TTC549 (cell line): Measurements from ENCODE around the gene CD63.
"Not testable (repeated sequence)": the region's sequence is repeated elsewhere in the genome, so short reads cannot be mapped to it uniquely, and the experiment has no call there.

Source experiments
- FAIRE-seq: peaks from 2 replicates; lab custom pipeline; 2012; peaks lifted over from hg19 to GRCh38; lab: Jason Lieb, UNC

CD63 gene, protein sequence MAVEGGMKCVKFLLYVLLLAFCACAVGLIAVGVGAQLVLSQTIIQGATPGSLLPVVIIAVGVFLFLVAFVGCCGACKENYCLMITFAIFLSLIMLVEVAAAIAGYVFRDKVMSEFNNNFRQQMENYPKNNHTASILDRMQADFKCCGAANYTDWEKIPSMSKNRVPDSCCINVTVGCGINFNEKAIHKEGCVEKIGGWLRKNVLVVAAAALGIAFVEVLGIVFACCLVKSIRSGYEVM

DNA sequence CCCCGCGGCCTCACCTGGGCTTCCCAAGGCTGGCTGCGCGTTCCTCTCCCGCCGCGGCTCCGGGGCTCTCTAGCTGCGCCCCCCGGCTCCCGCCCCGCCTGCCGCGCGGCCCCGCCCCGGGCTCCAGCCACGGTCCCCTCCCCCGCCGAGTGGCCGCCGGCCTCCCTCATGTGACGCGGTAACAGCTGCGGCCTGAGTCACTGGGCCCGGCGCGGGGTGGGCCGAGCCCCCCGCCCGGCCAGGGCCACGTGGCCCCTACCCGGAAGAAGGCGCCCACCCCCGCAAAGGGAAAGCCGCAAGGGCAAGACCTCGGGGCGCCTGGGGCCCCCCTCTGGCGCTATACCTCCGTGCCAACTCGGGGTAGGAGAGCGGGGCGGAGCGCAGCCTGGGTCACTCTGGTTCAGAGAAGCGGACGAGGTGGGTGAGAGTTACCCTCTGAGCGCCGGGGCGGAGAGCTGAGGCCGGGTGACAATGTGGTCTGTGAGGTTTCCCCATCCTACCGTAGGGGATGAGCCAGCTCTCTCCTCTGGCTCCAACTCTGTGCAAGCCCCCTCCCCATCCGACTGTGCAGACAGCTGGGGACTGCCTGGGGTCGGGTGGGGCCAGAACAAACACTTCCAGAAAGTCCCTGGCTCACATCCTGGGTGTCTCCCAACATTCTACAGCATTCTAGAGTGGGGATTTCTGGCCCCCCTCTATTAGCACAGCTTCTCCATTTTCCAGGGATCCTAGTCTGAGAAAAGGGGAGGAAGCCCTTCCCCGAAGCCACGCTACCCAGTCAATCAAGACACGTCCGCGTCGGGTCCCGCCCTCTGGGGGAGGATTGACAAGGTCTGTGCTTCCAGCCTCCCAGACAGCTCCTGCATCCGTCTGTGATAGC is at the start of gene CD63:
CD63 (minus strand) TSS at position 71 of the 880 bp plus-strand sequence. CDS start 668 bp downstream, outside the sequence.
- peak; percentile 38 for FAIRE-seq

DNA sequence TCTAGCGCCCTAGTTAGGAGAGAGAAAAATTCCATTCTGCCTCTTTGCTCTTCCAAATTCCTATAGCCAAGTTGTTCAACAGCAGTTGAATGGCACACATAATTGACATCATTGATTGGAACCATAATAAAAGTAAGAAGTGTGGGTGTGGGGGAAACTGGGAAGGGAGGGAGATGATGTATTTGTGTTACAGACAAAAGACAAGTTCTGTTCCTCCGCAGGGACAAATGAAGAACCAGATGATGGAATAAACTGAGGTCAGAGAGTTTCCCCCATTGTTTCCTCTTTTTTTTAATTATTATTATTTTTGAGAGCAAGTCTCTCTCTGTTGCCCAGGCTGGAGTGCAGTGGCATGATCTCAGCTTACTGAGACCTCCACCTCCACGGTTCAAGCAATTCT is 49.0 kb upstream of the CD63 start:
- no peak for FAIRE-seq

DNA sequence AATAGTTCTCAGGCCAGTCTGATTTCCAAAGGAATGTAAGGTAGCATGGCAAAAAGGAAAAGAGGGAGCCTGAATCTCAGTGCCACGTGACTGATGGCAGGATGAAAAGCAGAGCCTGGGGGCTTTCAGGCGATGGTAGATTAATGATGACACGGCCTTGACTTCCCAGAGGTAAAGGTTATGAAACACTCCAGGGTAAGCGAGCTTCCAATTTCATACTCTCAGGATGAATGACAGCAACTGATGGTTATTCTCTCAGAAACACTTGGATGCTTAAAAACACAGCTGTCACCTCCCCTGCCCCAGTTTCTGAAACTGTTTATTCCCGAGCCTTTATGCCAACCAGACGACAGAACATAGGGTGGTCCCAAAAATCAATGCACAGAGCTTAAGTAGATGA is 42.9 kb upstream of the CD63 start:
- FAIRE-seq, result no peak

DNA sequence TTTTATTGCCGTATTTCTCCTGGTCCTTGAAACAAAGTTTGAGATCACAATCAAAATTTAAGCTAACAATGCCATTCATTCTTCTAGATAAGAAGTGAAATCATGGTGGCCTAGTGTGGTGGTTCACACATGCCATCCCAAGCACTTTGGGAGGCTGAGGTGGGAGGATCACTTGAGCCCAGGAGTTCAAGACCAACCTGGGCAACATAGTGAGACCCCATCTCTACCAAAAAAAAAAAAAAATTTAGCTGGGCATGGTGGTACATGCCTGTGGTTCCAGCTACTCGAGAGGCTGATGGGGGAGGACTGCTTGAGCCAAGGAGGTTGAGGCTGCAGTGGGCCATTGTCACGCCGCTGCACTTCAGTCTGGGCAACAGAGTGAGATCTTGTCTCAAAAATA is 38.3 kb upstream of the CD63 start:
- no peak for FAIRE-seq

DNA sequence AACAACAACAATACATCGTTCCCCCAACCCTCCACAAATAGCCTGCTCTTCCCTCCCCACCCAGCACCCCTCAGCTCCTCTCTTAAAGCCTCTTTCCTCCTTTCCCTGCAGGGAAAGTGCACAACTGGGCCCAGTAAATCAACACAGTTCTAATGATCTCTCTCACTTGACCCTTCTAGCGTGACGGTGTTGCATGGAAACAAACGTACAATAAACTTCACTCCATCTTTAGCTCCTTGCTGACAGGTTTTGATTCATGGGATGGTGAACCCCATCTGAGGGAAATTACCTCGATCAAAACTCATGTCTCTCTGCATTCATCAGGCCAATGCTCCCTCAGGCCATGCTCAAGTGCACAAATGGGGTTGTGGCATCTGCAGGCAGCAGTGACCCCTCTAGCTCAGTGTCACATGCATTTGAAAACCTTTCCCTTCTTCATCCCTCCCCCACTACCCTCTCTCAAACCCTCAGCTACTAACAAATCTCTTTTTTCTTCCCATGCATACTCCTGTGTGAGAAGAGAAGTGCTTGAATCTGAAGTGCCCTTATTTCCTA is 37.0 kb upstream of the CD63 start:
- no peak for FAIRE-seq

DNA sequence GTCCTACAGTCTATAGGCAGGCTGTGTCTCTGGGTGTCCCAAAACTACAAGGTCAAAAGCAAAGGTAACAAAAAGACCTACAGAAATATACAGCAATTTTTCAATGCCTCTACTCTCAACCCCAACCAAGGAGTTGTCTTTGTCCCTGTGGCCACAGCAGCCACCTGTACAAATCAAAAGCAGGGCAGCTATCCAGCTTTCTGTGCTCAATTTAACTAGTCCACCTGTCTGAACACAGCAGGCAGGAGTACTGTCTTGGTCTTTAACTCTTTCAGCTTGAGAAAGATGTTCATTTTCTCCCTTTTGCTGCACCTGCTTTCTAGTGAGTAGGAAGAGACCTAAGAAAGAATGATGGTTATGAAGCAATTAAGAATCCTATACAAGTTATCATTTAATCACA is 33.8 kb upstream of the CD63 start:
- no peak for FAIRE-seq

DNA sequence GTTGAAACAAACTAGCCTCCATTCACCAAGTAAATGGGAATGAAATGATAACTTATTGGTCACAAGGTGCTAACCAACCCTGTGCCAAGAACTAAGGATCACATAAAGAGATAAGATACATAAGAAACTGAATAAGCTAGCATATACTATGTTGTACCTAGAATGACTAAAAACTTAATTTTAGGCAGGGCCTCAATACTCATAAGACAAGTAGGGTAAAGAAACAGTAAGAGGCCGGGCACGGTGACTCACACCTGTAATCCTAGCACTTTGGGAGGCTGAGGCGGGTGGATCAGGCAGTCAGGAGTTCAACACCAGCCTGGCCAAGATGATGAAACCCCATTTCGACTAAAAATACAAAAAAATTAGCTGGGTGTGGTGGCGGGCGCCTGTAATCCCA is 31.9 kb upstream of the CD63 start:
- no peak for FAIRE-seq

DNA sequence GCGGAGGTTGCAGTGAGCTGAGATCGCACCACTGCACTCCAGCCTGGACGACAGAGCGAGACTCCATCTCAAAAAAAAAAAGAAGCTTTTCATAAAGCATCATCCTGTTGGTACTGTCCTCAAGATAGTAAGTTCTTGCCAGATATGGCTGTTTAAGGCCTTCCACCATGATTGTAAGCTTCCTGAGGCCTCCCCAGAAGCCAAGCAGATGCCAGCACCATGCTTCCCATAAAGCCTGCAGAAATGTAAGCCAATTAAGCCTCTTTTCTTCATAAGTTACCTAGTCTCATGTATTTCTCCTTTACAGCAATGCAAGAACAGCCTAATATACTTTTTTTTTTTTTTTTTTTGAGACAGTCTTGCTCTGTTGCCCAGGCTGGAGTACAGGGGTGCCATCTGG is 29.8 kb upstream of the CD63 start:
- not testable (repeated sequence) for FAIRE-seq

DNA sequence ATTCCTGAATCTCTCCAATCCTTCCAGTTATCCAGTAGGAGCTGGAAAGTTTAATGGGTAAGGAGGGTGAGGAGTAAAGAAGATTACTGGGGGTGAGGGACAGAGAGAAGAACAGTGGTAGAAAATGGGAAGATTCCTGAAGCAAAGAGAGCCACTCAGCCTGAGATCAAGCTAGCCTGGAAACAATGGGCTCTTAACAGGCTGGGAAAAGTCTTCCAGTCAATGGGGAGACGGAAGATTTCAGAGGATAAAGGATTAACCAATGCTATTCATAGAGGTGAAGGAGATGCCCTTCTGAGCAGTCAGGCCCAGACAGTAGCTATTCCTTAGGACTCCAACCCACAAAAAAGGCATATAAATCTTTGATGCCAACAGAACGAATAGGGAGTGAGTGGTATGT is 28.9 kb upstream of the CD63 start:
- no peak for FAIRE-seq

DNA sequence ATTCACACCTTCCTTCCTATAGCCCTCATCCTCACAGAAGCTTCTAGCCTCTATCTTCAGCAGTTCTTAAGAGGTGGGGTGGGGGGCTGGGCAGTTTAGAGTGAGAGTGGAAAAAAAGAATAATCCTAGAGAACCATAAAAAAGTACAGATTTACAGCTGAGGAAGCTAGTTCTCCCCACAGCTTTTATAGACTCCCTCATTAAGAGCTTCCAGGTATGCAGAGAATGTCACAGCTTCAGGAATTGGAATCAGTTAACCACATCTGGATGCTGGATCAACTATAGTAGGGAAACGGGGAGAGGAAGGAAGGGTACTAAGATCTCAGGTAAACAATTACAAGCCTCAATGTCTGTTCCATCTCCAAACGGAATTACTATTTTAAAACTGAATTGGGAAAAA is 26.4 kb upstream of the CD63 start:
- no peak for FAIRE-seq

DNA sequence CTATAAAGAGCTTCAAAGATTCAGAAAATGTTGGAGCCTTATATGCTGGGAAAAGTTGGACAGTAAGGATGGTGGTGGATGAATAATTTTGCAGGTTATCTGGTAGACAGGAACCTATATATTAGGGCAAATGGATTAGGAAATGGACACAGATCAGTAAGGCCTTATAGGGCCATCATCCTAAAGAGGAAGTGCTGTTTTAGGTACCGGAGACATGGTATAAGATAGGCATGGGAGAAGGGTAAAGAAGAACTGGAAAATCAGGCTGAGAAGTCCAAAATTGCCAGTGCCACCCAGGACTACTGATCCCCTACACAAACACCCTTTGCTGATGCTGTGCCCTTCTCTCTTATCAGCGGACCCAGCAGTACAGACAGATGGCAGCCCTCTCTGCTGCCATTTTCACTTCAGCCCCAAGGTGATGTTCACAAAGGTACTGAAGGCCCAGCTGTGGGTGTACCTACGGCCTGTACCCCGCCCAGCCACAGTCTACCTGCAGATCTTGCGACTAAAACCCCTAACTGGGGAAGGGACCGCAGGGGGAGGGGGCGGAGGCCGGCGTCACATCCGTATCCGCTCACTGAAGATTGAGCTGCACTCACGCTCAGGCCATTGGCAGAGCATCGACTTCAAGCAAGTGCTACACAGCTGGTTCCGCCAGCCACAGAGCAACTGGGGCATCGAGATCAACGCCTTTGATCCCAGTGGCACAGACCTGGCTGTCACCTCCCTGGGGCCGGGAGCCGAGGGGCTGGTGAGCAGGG is 19.6 kb upstream of the CD63 start:
- no peak for FAIRE-seq

DNA sequence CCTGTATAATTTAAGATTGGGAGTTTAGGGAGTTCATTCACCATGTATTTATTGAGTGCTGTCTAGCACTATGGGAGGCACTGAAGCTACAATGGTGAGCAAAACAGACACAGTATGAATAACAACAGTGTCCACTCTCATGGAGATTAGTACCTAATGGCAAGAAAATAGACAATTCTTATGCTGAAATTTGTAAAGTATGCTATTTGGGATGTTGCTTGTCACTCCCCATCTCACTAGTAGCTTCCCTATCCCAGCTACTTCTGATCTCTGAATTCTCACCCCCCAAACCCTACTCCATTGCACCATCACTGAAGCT is 18.1 kb upstream of the CD63 start:
- FAIRE-seq, result no peak

DNA sequence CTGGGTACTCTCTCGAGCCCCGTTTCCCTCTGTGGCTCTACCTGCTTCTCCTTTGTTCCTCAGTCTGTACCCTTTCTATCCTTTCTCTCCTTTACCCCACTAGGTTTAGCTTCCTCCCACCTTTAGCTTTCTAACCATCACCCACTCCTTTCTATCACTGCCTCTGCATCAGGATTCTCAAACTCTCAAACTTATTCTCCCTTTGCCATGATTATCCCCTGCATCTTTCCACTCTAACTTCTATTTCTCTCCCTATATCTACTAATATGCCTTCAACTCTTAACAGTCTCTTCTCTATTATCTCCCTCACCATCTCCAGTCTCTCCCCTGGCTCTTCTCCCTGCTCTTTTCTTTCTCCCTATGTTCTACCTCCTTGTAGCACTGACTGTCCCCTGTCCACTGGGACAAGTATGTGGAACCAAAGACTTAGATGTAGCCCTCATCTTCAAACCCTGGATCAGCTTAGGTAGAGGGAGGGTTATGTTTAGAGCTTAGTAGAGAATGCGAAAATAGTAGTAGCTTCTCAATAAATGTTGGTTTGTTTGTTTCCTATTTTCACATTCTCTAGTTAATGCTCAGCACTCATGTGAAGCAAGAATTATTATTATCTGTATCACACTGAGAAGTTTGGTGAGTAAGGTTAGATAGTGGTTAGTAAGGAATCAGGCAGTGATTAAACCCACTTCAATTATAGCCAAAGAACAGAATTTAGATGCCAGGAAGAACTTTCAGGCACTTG is 17.5 kb upstream of the CD63 start:
- FAIRE-seq, result no peak

DNA sequence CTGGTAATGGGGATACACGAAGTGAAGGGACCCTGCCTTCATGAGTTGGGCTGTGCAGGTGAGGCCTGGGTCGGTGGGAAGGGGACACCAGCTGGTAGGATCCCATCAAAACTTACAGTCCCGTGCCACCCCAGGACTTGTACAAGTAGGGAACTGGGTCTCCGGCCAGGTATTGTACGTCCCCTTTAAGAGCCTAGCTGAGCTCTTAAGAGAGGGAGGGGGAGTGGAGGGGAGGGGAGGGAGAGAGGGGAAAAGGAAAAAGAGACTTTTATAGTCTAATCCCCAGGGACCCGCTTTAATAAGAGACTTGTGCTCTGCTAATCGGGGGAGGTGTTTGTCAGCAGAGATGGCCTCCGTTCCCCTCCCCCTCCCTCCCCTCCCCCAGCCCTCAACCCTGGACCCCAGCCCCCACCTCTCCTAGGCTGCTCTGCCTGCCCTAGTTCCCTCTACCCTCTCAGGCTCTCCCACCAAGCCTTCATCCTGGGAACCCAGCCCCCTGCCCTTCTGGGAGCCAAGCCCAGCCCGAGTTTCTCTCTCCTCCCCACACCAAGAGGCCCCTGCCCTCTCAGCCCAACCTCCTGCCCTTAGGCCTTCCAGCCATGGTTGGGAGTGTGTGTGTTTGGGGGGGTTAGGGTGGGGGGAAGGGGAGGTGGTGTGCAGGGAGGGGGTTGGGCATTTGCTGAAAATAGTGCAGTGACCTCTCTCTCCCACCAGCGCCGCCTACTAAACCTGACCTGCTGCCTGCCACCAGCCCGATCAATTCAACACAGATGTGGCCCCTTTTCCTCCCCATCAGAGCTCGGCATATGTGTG is 16.8 kb upstream of the CD63 start:
- FAIRE-seq, result no peak

DNA sequence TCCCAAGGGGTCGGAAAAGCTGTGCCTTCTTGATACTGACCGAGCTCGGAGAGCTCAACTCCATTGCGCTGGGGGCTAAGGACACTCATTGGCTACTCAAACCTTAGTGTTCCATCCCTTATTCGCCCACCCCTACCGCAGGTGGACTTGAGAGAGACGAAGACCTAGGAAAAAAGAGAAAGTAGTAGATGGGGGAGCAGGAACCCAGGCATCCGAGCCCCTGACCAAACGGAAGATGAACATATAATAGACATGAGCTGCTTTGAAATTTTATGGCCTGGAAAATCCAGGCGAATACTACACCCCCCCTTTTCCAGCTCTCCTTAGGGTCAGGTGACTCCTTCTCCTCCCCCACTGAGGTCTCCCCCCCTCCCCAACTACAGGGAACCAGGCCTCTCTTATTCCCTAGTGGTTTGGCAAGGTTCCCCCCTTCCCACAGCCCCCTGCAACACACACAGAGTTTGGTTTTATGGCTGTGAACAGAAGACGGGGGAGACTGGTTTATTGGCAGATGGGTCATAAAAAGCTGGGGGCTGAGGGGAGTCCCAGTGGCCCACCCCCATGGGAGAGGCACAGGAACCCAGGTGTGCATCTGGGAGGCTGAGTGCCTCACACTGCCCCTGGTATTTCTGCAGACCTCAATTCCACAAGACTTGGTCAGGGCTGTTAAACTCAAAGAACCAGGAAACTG is 15.7 kb upstream of the CD63 start:
- no peak for FAIRE-seq

DNA sequence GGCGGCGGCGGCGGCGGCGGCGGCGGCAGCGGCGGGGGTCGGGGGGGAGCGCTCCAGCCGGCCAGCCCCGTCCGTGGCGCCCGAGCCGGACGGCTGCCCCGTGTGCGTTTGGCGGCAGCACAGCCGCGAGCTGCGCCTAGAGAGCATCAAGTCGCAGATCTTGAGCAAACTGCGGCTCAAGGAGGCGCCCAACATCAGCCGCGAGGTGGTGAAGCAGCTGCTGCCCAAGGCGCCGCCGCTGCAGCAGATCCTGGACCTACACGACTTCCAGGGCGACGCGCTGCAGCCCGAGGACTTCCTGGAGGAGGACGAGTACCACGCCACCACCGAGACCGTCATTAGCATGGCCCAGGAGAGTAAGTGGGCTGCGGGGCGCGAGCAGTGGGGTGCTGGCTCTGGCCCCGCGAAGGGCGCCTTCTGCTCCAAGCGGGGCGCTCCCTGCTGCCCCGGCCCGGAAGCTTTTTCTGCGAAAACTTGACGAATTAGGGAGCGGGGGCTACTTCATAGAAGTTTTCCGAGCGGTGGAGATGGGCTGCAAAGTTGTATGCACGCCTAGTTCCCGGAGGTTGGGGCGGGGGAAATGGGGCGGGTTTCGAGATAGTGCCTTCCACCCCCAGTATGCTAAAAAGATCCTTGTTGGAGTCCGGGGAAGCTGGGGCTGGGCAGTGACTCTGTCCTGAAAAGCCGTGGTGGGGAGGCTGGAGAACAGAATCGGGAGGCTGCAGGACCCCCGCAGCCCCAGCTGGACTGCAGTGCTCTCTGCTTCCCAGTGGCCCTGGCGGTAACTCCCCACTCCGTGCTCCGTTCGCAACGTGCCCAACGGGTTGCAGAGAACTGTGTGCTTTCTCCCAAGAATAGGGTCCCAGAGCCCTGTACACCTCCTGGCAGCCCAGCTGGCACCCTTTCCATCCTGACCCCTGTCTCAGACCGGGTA is 14.9 kb upstream of the CD63 start:
- FAIRE-seq, result no peak

DNA sequence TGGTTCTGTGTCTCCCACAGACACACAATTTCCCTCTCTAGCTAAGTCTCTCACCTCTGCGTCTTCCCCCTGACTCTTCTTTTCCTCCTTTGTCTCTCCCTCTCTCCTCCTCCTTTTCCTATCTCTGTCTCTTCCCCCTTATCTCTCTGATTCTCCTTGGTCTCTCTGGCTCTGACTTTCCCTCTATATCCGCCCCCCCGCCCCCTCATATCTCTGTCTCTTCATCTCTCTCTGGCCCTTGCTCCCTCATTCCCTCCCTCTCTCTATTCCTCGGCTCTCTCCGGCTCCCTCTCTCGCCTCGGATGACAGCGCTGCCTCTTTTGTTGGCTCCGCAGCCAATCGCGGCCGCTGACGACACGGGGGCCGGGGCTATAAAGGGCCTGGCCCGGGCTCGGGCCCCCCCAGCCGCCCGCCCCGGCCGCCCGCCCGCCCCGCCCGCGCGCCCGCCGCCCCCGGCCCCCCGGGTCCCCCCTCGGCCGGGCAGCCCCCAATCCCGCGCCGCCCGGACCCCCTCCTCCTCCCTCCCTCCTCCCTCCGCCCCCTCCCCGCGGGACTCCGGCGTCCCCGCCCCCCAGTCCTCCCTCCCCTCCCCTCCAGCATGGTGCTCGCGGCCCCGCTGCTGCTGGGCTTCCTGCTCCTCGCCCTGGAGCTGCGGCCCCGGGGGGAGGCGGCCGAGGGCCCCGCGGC is 14.1 kb upstream of the CD63 start, which contains the start of gene GDF11:
GDF11 (plus strand) TSS at position 404 of the 687 bp plus-strand sequence; CDS start at position 599, 195 bp downstream.
- no peak for FAIRE-seq

DNA sequence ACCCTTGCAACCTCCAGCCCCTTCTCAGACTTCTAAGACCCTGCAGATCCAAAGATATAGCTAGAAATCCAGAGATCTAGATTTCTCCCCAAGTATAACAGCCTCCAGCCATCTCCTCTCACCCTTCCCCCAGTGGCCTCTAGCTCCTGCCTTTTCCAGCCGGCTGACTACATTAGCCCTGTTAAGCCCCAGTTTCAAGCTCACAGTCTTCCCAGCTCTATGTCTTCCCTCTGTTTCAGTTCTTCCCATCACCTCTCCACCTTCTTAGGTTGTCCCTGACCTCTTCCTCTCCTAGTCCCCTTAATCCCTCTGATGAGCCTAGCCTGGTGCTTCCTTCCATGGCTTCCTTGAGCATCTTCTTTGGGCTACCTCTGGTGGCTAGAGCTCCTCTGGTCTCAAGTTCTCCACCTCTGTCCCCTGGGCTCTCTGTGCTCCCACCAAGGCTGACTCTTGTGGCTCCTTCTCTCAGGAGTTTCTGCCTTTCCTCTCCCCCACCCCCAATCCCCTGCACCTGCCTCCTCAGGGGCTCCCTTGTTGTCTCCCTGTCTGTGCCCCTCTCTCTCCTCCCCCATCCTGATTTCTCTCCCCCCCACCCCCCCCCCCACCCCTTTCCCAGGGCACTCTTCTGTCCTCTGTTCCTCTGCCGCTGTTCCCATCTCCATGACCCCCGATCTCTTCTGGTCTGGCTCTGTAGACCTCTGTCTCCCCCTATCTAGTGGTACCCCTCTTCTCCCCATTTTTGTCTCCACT is 13.3 kb upstream of the CD63 start:
- no peak for FAIRE-seq
